A549 (cell line): ENCODE results near the gene MAPK11. TPM values are rescaled to one million over a fixed set of nuclear protein-coding genes. Genes with fewer than 3 reads are reported as not detected.

Experiments
- ATAC-seq, 2 experiments: fragments of 200-7000 bp in 1 of 2; fragments of >200 bp in 1 of 2; cut with Nextera tagmentation in 1 of 2; cut with Tn5 transposase in 1 of 2; 3 replicates each; pipeline versions ENCODE4 v1.8.0 to v1.9.1; 2018 to 2020; ENCODE audit warnings: mild to moderate bottlenecking in 1 of 2, moderate library complexity in 1 of 2
- CTCF ChIA-PET: fragments of 300-600 bp; sonication (Branson Sonifier 250); formaldehyde crosslinking; extraction: SDS; loops from one replicate; lab custom pipeline; 2021; ENCODE audit warnings: antibody characterized with exemption, inconsistent platforms; lab: Yijun Ruan, JAX
- POLR2A ChIA-PET: fragments of 350-600 bp; formaldehyde crosslinking; extraction: SDS; loops from one replicate; lab custom pipeline; 2021; ENCODE audit warnings: antibody characterized with exemption, inconsistent platforms; lab: Yijun Ruan, JAX
- DNase-seq, 2 experiments: peaks; one replicate each; pipeline versions ENCODE4 v3.0.0 to v3.0.0-alpha.2; 2011 to 2016; ENCODE audit warnings: low read depth in 1 of 2, low spot score in 1 of 2
- FAIRE-seq: peaks from 2 replicates; lab custom pipeline; 2011; peaks lifted over from hg19 to GRCh38; lab: Jason Lieb, UNC
- H3K27ac ChIP-seq, 2 experiments: fragments of >200 bp; sonication (Bioruptor Twin); formaldehyde crosslinking; 3 replicates each; pipeline ENCODE4 v1.5.1; 2016 to 2017
- H3K4me1 ChIP-seq: fragments of >200 bp; sonication (Bioruptor Twin); formaldehyde crosslinking; 3 replicates; pipeline ENCODE4 v1.6.1; 2016
- H3K4me2 ChIP-seq: fragments of >200 bp; sonication (Bioruptor Twin); formaldehyde crosslinking; 3 replicates; pipeline ENCODE4 v1.6.1; 2016
- H3K4me3 ChIP-seq: fragments of >200 bp; sonication (Bioruptor Twin); formaldehyde crosslinking; 3 replicates; pipeline ENCODE4 v1.5.1; 2016
- H3K9me3 ChIP-seq: fragments of >200 bp; sonication (Bioruptor Twin); formaldehyde crosslinking; 3 replicates; pipeline ENCODE4 v1.6.1; 2016
- BCL3 ChIP-seq: fragments of >200 bp; sonication (Bioruptor Twin); formaldehyde crosslinking; IDR thresholded peaks from 3 replicates; pipeline ENCODE4 v1.6.1; 2016
- BHLHE40 ChIP-seq: IDR thresholded peaks from 2 replicates; pipeline ENCODE4 v1.6.1; 2012; ENCODE audit warnings: low read depth, low read length, inconsistent platforms
- CEBPB ChIP-seq, 2 experiments: fragments of >200 bp in 1 of 2; sonication (Bioruptor Twin) in 1 of 2; formaldehyde crosslinking in 1 of 2; IDR thresholded peaks; 2 replicates each; pipeline ENCODE4 v1.6.1; 2012 to 2016
- CHD2 ChIP-seq: fragments of 150-350 bp; IDR thresholded peaks from 2 replicates; pipeline ENCODE4 v1.6.1; 2014; ENCODE audit warnings: low read length; ENCODE audit not compliant: partially characterized antibody
- CHD4 ChIP-seq: fragments of 200-600 bp; sonication (generic); IDR thresholded peaks from 2 replicates; pipeline ENCODE4 v1.6.1; 2016; ENCODE audit warnings: antibody characterized with exemption, mild to moderate bottlenecking, borderline replicate concordance
- CTCF ChIP-seq: fragments of >200 bp; sonication (Bioruptor Twin); formaldehyde crosslinking; IDR thresholded peaks from 3 replicates; pipeline ENCODE4 v1.5.1; 2016
- E2F6 ChIP-seq: IDR thresholded peaks from 2 replicates; pipeline ENCODE4 v1.6.1; 2012; ENCODE audit warnings: low read depth, borderline replicate concordance
- EHMT2 ChIP-seq: fragments of 200-600 bp; sonication (generic); IDR thresholded peaks from 2 replicates; pipeline ENCODE4 v1.6.1; 2016; ENCODE audit warnings: antibody characterized with exemption, low read depth, mild to moderate bottlenecking, moderate library complexity
- ELK1 ChIP-seq: fragments of 150-350 bp; IDR thresholded peaks from 2 replicates; pipeline ENCODE4 v1.6.1; 2014; ENCODE audit warnings: low read depth, mild to moderate bottlenecking, low read length
- EP300 ChIP-seq, 2 experiments: fragments of >200 bp; sonication (Bioruptor Twin); formaldehyde crosslinking; IDR thresholded peaks; 2 replicates in 1 of 2; 3 replicates in 1 of 2; pipeline ENCODE4 v1.6.1; 2016 to 2017
- FOXS1 ChIP-seq: fragments of 250-450 bp; sonication (Bioruptor Pico); IDR thresholded peaks from 2 replicates; pipeline ENCODE4 v1.5.0; 2020; ENCODE audit warnings: mild to moderate bottlenecking, moderate library complexity
- GATA3 ChIP-seq: IDR thresholded peaks from 2 replicates; pipeline ENCODE4 v1.6.1; 2012; ENCODE audit warnings: borderline replicate concordance
- HES2 ChIP-seq: fragments of >200 bp; sonication (Bioruptor Twin); formaldehyde crosslinking; IDR thresholded peaks from 2 replicates; pipeline ENCODE4 v1.6.1; 2016
- HEYL ChIP-seq: fragments of 250-450 bp; sonication (Bioruptor Pico); IDR thresholded peaks from 2 replicates; pipeline ENCODE4 v1.8.0; 2021; ENCODE audit warnings: mild to moderate bottlenecking, moderate library complexity
- JUN ChIP-seq, 2 experiments: fragments of >200 bp; sonication (Bioruptor Twin); formaldehyde crosslinking; IDR thresholded peaks; 2 replicates in 1 of 2; 3 replicates in 1 of 2; pipeline ENCODE4 v1.6.1; 2016 to 2017
- JUNB ChIP-seq: fragments of >200 bp; sonication (Bioruptor Twin); formaldehyde crosslinking; IDR thresholded peaks from 2 replicates; pipeline ENCODE4 v1.6.1; 2016
- KDM1A ChIP-seq: fragments of 200-600 bp; sonication (generic); IDR thresholded peaks from 2 replicates; pipeline ENCODE4 v1.6.1; 2016; ENCODE audit warnings: low read depth, mild to moderate bottlenecking
- MAZ ChIP-seq: fragments of 150-350 bp; IDR thresholded peaks from 2 replicates; pipeline ENCODE4 v1.6.1; 2014; ENCODE audit warnings: antibody characterized with exemption, low read depth, low read length, borderline replicate concordance
- MYC ChIP-seq: IDR thresholded peaks from 2 replicates; pipeline ENCODE4 v1.6.1; 2012; ENCODE audit warnings: mild to moderate bottlenecking, inconsistent platforms, low read length, improper control_type of control experiment, borderline replicate concordance
- PBX3 ChIP-seq: IDR thresholded peaks from 2 replicates; pipeline ENCODE4 v1.6.1; 2012
- POLR2AphosphoS2 ChIP-seq: conservative IDR thresholded peaks from 2 replicates; pipeline ENCODE4 v1.6.1; 2012; ENCODE audit warnings: low read length, improper control_type of control experiment, inconsistent platforms
- RAD21 ChIP-seq, 2 experiments: fragments of >200 bp in 1 of 2; sonication (Bioruptor Twin) in 1 of 2; formaldehyde crosslinking in 1 of 2; IDR thresholded peaks in 1 of 2; conservative IDR thresholded peaks in 1 of 2; 2 replicates in 1 of 2; 3 replicates in 1 of 2; pipeline ENCODE4 v1.6.1; 2012 to 2018; ENCODE audit warnings: inconsistent platforms in 1 of 2
- REST ChIP-seq: fragments of 200-600 bp; sonication (generic); IDR thresholded peaks from 2 replicates; pipeline ENCODE4 v1.6.1; 2016; ENCODE audit warnings: antibody characterized with exemption, mild to moderate bottlenecking, moderate library complexity
- RFX5 ChIP-seq: fragments of 450-650 bp; IDR thresholded peaks from 2 replicates; pipeline ENCODE4 v1.7.1; 2014; ENCODE audit warnings: antibody characterized with exemption, mild to moderate bottlenecking, moderate library complexity
- RNF2 ChIP-seq: fragments of 200-600 bp; sonication (generic); IDR thresholded peaks from 2 replicates; pipeline ENCODE4 v1.6.1; 2016; ENCODE audit warnings: low read depth, mild to moderate bottlenecking, antibody characterized with exemption, moderate library complexity, borderline replicate concordance
- SMC3 ChIP-seq: fragments of >200 bp; sonication (Bioruptor Twin); formaldehyde crosslinking; IDR thresholded peaks from 3 replicates; pipeline ENCODE4 v1.6.1; 2018; ENCODE audit warnings: inconsistent platforms
- SREBF2 ChIP-seq: fragments of 450-650 bp; IDR thresholded peaks from 2 replicates; pipeline ENCODE4 v1.6.1; 2014; ENCODE audit warnings: mild to moderate bottlenecking, moderate library complexity
- TFCP2L1 ChIP-seq: fragments of 250-450 bp; sonication (Bioruptor Pico); IDR thresholded peaks from 2 replicates; pipeline ENCODE4 v1.5.0; 2021; ENCODE audit warnings: mild to moderate bottlenecking
- TP53 ChIP-seq: fragments of 250-450 bp; sonication (Bioruptor Pico); IDR thresholded peaks from 2 replicates; pipeline ENCODE4 v1.5.0; 2021; ENCODE audit warnings: mild to moderate bottlenecking, moderate library complexity
- WGBS: methylation state at CpG from one replicate; pipeline ENCODE4 v1.1.6; 2017; ENCODE audit errors: missing lambda C conversion rate; 5-methylcytosine and 5-hydroxymethylcytosine counted together
- polyA plus RNA-seq, 4 experiments: library from polyadenylated mRNA; depleted of rRNA in 3 of 4; stranded (reverse); fragments of >200 nt; fragmentation: RNase III in 1 of 4; extraction: RNeasy Plus Mini Kit Qiagen cat#74134 plus additional on column Dnase treatment in 1 of 4; gene quantifications; 2 replicates in 3 of 4; 3 replicates in 1 of 4; pipeline ENCODE4 v1.2.3, GENCODE V29; 2011 to 2017

MAPK11 gene
- polyA plus RNA-seq, 2 of the 4 experiments (the other 2 are of a cell fraction), result 1.6 to 5.5 TPM

GRCh38 chr22:50244420-50245213, 25.6 kb downstream of the MAPK11 start, which contains the start of gene TUBGCP6:
Gene TUBGCP6 (minus strand): TSS chr22:50245023. CDS start chr22:50244459, 564 bp downstream.
- ATAC-seq (peak; percentile 75 to 85), DNase-seq (peak; percentile 78 to 91), FAIRE-seq (no peak)
- 7% methylated on average over 9 of the region's 76 CpGs for WGBS
- H3K27ac ChIP-seq, result peak within 1 kb of the TSS; percentile 88 to 96
- H3K4me1 ChIP-seq, result peaks cover 21% of the 10 kb centered on the region; the same call in 2 of the 3 replicates
- peak within 1 kb of the TSS; percentile 97 for H3K4me3 ChIP-seq
- H3K9me3 ChIP-seq, result no peaks in the 10 kb centered on the region
- H3K4me2 ChIP-seq, result peak within 1 kb of the TSS; percentile 98
- POLR2A ChIA-PET, result no interaction called here
- CTCF ChIA-PET, result interaction anchor here (0.7 to 1.8 kb wide), 5 partner anchors 9 to 376 kb away, joined by 3 to 4 read pairs (median 3); no protein-coding TSS in a partner anchor
- TF ChIP-seq FOXS1 (CRISPR knock-in tag) (no peak), POLR2AphosphoS2 (no peak), BCL3 (no peak), SMC3 (no peak), JUN (IDR thresholded peaks at IDR 0.05) (peak in 1 of 2 experiments; percentile 88; a peak in 3 of 5 replicates), CTCF (no peak), PBX3 (0 out of 2 replicates have a peak, but pooled peaks have one; percentile 47), ELK1 (no peak), BHLHE40 (no peak), TP53 (CRISPR knock-in tag) (no peak), JUNB (no peak), RAD21 (conservative IDR thresholded peaks at IDR 0.05 in 1 of 2, IDR thresholded peaks at IDR 0.05 in 1 of 2) (no peak), CHD2 (no peak), MAZ (no peak), HEYL (CRISPR knock-in tag) (no peak), RFX5 (no peak), TFCP2L1 (CRISPR knock-in tag) (no peak), SREBF2 (no peak), EP300 (IDR thresholded peaks at IDR 0.05) (no peak), HES2 (no peak), RNF2 (no peak), KDM1A (no peak), GATA3 (no peak; the same call in 1 of the 2 replicates), CHD4 (no peak), MYC (no peak), E2F6 (peak; percentile 71), REST (peak; percentile 38; the same call in 1 of the 2 replicates), EHMT2 (no peak), CEBPB (IDR thresholded peaks at IDR 0.05) (no peak)
